Motor neuron (in vitro differentiated cells): Measurements from ENCODE around the gene ACKR3. TPM values are rescaled to one million over a fixed set of nuclear protein-coding genes. Genes with fewer than 3 reads are reported as not detected.

Experiments
- ATAC-seq, 8 experiments: fragments of 200-7000 bp; cut with Tn5 transposase; replicated peaks in 6 of 8; 2 replicates each; pipeline ENCODE4 v1.8.0; 2021; ENCODE audit warnings: mild to moderate bottlenecking in 8 of 8, moderate library complexity in 8 of 8
- H3K27ac ChIP-seq, 2 donors: fragments of 250-450 bp; sonication (Bioruptor Pico); 2 replicates each; pipeline ENCODE4 v1.9.0; 2021; ENCODE audit warnings: antibody characterized with exemption in 2 of 2, mild to moderate bottlenecking in 2 of 2, moderate library complexity in 1 of 2
- H3K4me1 ChIP-seq, 2 donors: fragments of 250-450 bp; sonication (Bioruptor Pico); replicated peaks in 1 of 2; 2 replicates each; pipeline ENCODE4 v1.6.1; 2021; ENCODE audit warnings: antibody characterized with exemption in 2 of 2, mild to moderate bottlenecking in 2 of 2, moderate library complexity in 1 of 2
- H3K4me3 ChIP-seq, 5 donors: fragments of 250-450 bp; sonication (Bioruptor Pico); 2 replicates each; pipeline ENCODE4 v1.9.0; 2021; ENCODE audit warnings: antibody characterized with exemption in 5 of 5, mild to moderate bottlenecking in 5 of 5, moderate library complexity in 4 of 5
- WGBS, 10 experiments: fragments of 450-650 bp; shearing (Covaris generic); methylation state at CpG; one replicate each; pipeline ENCODE4 v1.0.0; 2022; 5-methylcytosine and 5-hydroxymethylcytosine counted together
- in situ Hi-C, 9 experiments: fragments of 400-800 bp; cut with MboI; loops; one replicate each; pipeline ENCODE4 v1.15.0; 2021; ENCODE audit warnings: low sequenced_read_pairs in 9 of 9, low pct_unique_long_range_greater_than_20kb in 2 of 9; ENCODE audit not compliant: unreplicated experiment in 9 of 9
- total RNA-seq, 8 experiments: library from RNA; unstranded; fragments of 300-600 nt; gene quantifications; 2 replicates each; pipeline versions ENCODE4 v1.2.3 to v1.2.4, GENCODE V29; 2022

The ACKR3 gene
- total RNA-seq, 8 experiments from 2014 or later, result 5.3 to 66.1 (median 21.1) TPM

- 0 to 100% (median 94%) methylated on average over 1 to 12 of the region's 13 CpGs; no CpG with 5 or more reads in 5 of the 10 experiments for WGBS, 10 experiments
- Histone ChIP-seq H3K4me1 (peaks cover 19 to 22% of the 10 kb centered on the region in 2 donors), H3K27ac (no peak overlapping the region), H3K4me3 (no peak overlapping the region)
- in situ Hi-C loops, result no loop called here
- ATAC-seq, result no peak
Observed at GRCh38 chr2:236550701-236551465, 18.7 kb upstream of the ACKR3 start.

GRCh38 chr2:236551471-236552211 lies 18.0 kb upstream of the ACKR3 start:
- in situ Hi-C loops, result no loop called here
- ATAC-seq, result peak in 3 of 8 experiments; percentile 32 to 44 (median 42)
- peak overlapping the region in 1 of 2 donors; percentile 40 for H3K27ac ChIP-seq
- no peak overlapping the region for H3K4me3 ChIP-seq
- 0 to 56% (median 7%) methylated on average over 1 to 7 of the region's 8 CpGs; no CpG with 5 or more reads in 5 of the 10 experiments for WGBS, 10 experiments
- peaks cover 19 to 20% of the 10 kb centered on the region in 2 donors for H3K4me1 ChIP-seq

GRCh38 chr2:236552212-236552542 lies 17.4 kb upstream of the ACKR3 start:
- H3K27ac ChIP-seq, result no peak overlapping the region
- WGBS, 10 experiments, result 29 to 93% (median 48%) methylated on average over 1 to 6 of the region's 6 CpGs; no CpG with 5 or more reads in 2 of the 10 experiments
- peaks cover 16 to 19% of the 10 kb centered on the region in 2 donors for H3K4me1 ChIP-seq
- peak in 2 of 8 experiments; percentile 36 to 40 for ATAC-seq
- H3K4me3 ChIP-seq, result no peak overlapping the region
- in situ Hi-C loops, result no loop called here

- 10 to 100% (median 83%) methylated on average over 1 to 6 of the region's 11 CpGs; no CpG with 5 or more reads in 3 of the 10 experiments for WGBS, 10 experiments
- no peak overlapping the region for H3K4me3 ChIP-seq
- in situ Hi-C loops, result no loop called here
- peak in 1 of 8 experiments; percentile 46 for ATAC-seq
- H3K4me1 ChIP-seq, result peaks cover 18 to 20% of the 10 kb centered on the region in 2 donors
- no peak overlapping the region for H3K27ac ChIP-seq
Observed at GRCh38 chr2:236552581-236553363, 16.9 kb upstream of the ACKR3 start.

GRCh38 chr2:236553522-236553921 lies 16.1 kb upstream of the ACKR3 start:
- Histone ChIP-seq H3K4me1 (peaks cover 26 to 27% of the 10 kb centered on the region in 2 donors), H3K27ac (no peak overlapping the region), H3K4me3 (no peak overlapping the region)
- in situ Hi-C loops, result no loop called here
- ATAC-seq, result no peak
- WGBS, 10 experiments, result 25 to 100% (median 93%) methylated on average over 1 to 5 of the region's 8 CpGs

GRCh38 chr2:236554629-236555282 lies 14.9 kb upstream of the ACKR3 start:
- in situ Hi-C loops, result no loop called here
- Histone ChIP-seq H3K4me1 (peaks cover 26 to 33% of the 10 kb centered on the region in 2 donors), H3K4me3 (no peak overlapping the region), H3K27ac (no peak overlapping the region)
- 0 to 100% (median 71%) methylated on average over 1 to 7 of the region's 7 CpGs; no CpG with 5 or more reads in 3 of the 10 experiments for WGBS, 10 experiments
- no peak for ATAC-seq

- H3K4me1 ChIP-seq, result peaks cover 26 to 35% of the 10 kb centered on the region in 2 donors
- H3K27ac ChIP-seq, result no peak overlapping the region
- no peak overlapping the region for H3K4me3 ChIP-seq
- 63 to 100% (median 78%) methylated on average over 1 of the region's 1 CpG; no CpG with 5 or more reads in 7 of the 10 experiments for WGBS, 10 experiments
- ATAC-seq, result peak in 2 of 8 experiments; percentile 22 to 28
- in situ Hi-C loops, result no loop called here
Observed at GRCh38 chr2:236555481-236555880, 14.1 kb upstream of the ACKR3 start.

- H3K27ac ChIP-seq, result no peak overlapping the region
- 17 to 100% (median 75%) methylated on average over 1 to 3 of the region's 3 CpGs; no CpG with 5 or more reads in 2 of the 10 experiments for WGBS, 10 experiments
- ATAC-seq, result peak in 5 of 8 experiments; percentile 21 to 81 (median 56)
- no peak overlapping the region for H3K4me3 ChIP-seq
- H3K4me1 ChIP-seq, result peaks cover 13 to 20% of the 10 kb centered on the region in 2 donors
- in situ Hi-C loops, result no loop called here
Observed at GRCh38 chr2:236557306-236558030, 12.2 kb upstream of the ACKR3 start.

GRCh38 chr2:236558036-236558435 lies 11.6 kb upstream of the ACKR3 start:
- H3K4me1 ChIP-seq, result peaks cover 10 to 18% of the 10 kb centered on the region in 2 donors
- no peak overlapping the region for H3K27ac ChIP-seq
- WGBS, 10 experiments, result 50 to 100% (median 86%) methylated on average over 2 to 9 of the region's 11 CpGs; no CpG with 5 or more reads in 2 of the 10 experiments
- peak; percentile 18 to 96 (median 72) for ATAC-seq
- no peak overlapping the region for H3K4me3 ChIP-seq
- in situ Hi-C loops, result no loop called here

- no peak overlapping the region for H3K4me3 ChIP-seq
- in situ Hi-C loops, result no loop called here
- ATAC-seq, result no peak
- 50 to 92% (median 75%) methylated on average over 2 to 6 of the region's 6 CpGs for WGBS, 10 experiments
- peaks cover 10 to 18% of the 10 kb centered on the region in 2 donors for H3K4me1 ChIP-seq
- H3K27ac ChIP-seq, result no peak overlapping the region
Observed at GRCh38 chr2:236558993-236559978, 10.3 kb upstream of the ACKR3 start.

GRCh38 chr2:236561874-236562273 lies 7.8 kb upstream of the ACKR3 start:
- WGBS, 10 experiments, result 77 to 100% (median 93%) methylated on average over 2 to 3 of the region's 3 CpGs
- in situ Hi-C loops, result no loop called here
- Histone ChIP-seq H3K4me3 (no peak overlapping the region), H3K27ac (no peak overlapping the region), H3K4me1 (peaks cover 14 to 35% of the 10 kb centered on the region in 2 donors)
- ATAC-seq, result no peak
